Liver (tissue), 9 donors: Measurements from ENCODE around the gene NHERF1. TPM values are rescaled to one million over a fixed set of nuclear protein-coding genes. Genes with fewer than 3 reads are reported as not detected.

Experiments
- DNase-seq: peaks from one replicate; pipeline ENCODE4 v3.0.0-alpha.2; 2017; ENCODE audit warnings: low spot score
- H3K27ac ChIP-seq, 2 donors: one replicate each; pipeline ENCODE4 v1.7.0; 2013; ENCODE audit warnings: inconsistent platforms in 2 of 2, low read length in 2 of 2, control low read depth in 1 of 2, low read depth in 1 of 2, mild to moderate bottlenecking in 1 of 2
- H3K27me3 ChIP-seq, 4 donors: one replicate each; pipeline versions ENCODE4 v1.6.1 to v1.7.0; 2013; ENCODE audit warnings: low read length in 3 of 4, inconsistent platforms in 1 of 4, mild to moderate bottlenecking in 1 of 4, moderate library complexity in 1 of 4; ENCODE audit not compliant: control insufficient read depth in 4 of 4, insufficient read depth in 4 of 4
- H3K36me3 ChIP-seq, 4 donors: one replicate each; pipeline versions ENCODE4 v1.6.1 to v1.7.0; 2013; ENCODE audit warnings: low read length in 3 of 4, mild to moderate bottlenecking in 3 of 4, low read depth in 1 of 4, moderate library complexity in 1 of 4; ENCODE audit not compliant: control insufficient read depth in 4 of 4, insufficient read depth in 3 of 4
- H3K4me1 ChIP-seq, 4 donors: one replicate each; pipeline versions ENCODE4 v1.6.1 to v1.7.0; 2013; ENCODE audit warnings: low read length in 3 of 4, mild to moderate bottlenecking in 3 of 4, moderate library complexity in 1 of 4; ENCODE audit not compliant: control insufficient read depth in 4 of 4, insufficient read depth in 4 of 4
- H3K4me3 ChIP-seq, 3 donors: one replicate each; pipeline versions ENCODE4 v1.6.1 to v1.7.0; 2013; ENCODE audit warnings: low read length in 3 of 3, control low read depth in 1 of 3, low read depth in 1 of 3, mild to moderate bottlenecking in 1 of 3
- H3K9ac ChIP-seq, 2 donors: one replicate each; pipeline ENCODE4 v1.7.0; 2013; ENCODE audit warnings: low read length in 2 of 2, mild to moderate bottlenecking in 2 of 2, moderate library complexity in 2 of 2, control low read depth in 1 of 2, low read depth in 1 of 2
- H3K9me3 ChIP-seq, 4 donors: one replicate each; pipeline versions ENCODE4 v1.6.1 to v1.7.0; 2013; ENCODE audit warnings: low read length in 3 of 4; ENCODE audit not compliant: control insufficient read depth in 4 of 4
- ATF3 ChIP-seq: IDR thresholded peaks from 2 replicates; pipeline ENCODE4 v1.6.1; 2016; ENCODE audit warnings: antibody characterized with exemption
- EGR1 ChIP-seq, 2 donors: IDR thresholded peaks; 2 replicates each; pipeline ENCODE4 v1.6.1; 2016 to 2018; ENCODE audit warnings: antibody characterized with exemption in 2 of 2, low read depth in 2 of 2
- FOXA1 ChIP-seq: IDR thresholded peaks from 2 replicates; pipeline ENCODE4 v1.6.1; 2016; ENCODE audit warnings: antibody characterized with exemption
- FOXA2 ChIP-seq: IDR thresholded peaks from 2 replicates; pipeline ENCODE4 v1.6.1; 2016; ENCODE audit warnings: antibody characterized with exemption
- GABPA ChIP-seq, 2 donors: IDR thresholded peaks in 1 of 2; conservative IDR thresholded peaks in 1 of 2; 2 replicates each; pipeline ENCODE4 v1.6.1; 2016; ENCODE audit warnings: antibody characterized with exemption in 2 of 2, mild to moderate bottlenecking in 1 of 2, moderate library complexity in 1 of 2
- HNF4A ChIP-seq, 2 donors: conservative IDR thresholded peaks; 2 replicates each; pipeline ENCODE4 v1.6.1; 2016; ENCODE audit warnings: antibody characterized with exemption in 2 of 2, mild to moderate bottlenecking in 2 of 2
- HNF4G ChIP-seq: IDR thresholded peaks from 2 replicates; pipeline ENCODE4 v1.6.1; 2016; ENCODE audit warnings: antibody characterized with exemption
- JUND ChIP-seq, 2 donors: IDR thresholded peaks; 2 replicates each; pipeline ENCODE4 v1.6.1; 2016; ENCODE audit warnings: antibody characterized with exemption in 2 of 2
- NR2F2 ChIP-seq: IDR thresholded peaks from 2 replicates; pipeline ENCODE4 v1.6.1; 2016; ENCODE audit warnings: antibody characterized with exemption
- RAD21 ChIP-seq, 2 donors: IDR thresholded peaks; 2 replicates each; pipeline ENCODE4 v1.6.1; 2016; ENCODE audit warnings: antibody characterized with exemption in 2 of 2, mild to moderate bottlenecking in 2 of 2
- RXRA ChIP-seq, 2 donors: IDR thresholded peaks; 2 replicates each; pipeline ENCODE4 v1.6.1; 2017 to 2018; ENCODE audit warnings: antibody characterized with exemption in 2 of 2, mild to moderate bottlenecking in 1 of 2
- SP1 ChIP-seq: IDR thresholded peaks from 2 replicates; pipeline ENCODE4 v1.6.1; 2018; ENCODE audit warnings: antibody characterized with exemption, mild to moderate bottlenecking
- TAF1 ChIP-seq: conservative IDR thresholded peaks from 2 replicates; pipeline ENCODE4 v1.6.1; 2016; ENCODE audit warnings: antibody characterized with exemption, mild to moderate bottlenecking
- YY1 ChIP-seq: IDR thresholded peaks from 2 replicates; pipeline ENCODE4 v1.6.1; 2016; ENCODE audit warnings: antibody characterized with exemption, mild to moderate bottlenecking
- ZBTB33 ChIP-seq: IDR thresholded peaks from 2 replicates; pipeline ENCODE4 v1.6.1; 2016; ENCODE audit warnings: antibody characterized with exemption
- WGBS: extraction: QIAGEN DNeasy Blood & Tissue Kit; methylation state at CpG from one replicate; pipeline ENCODE4 v1.1.7; 2013; 5-methylcytosine and 5-hydroxymethylcytosine counted together
- polyA plus RNA-seq, 2 donors: library from polyadenylated mRNA; stranded (reverse) in 1 of 2; unstranded in 1 of 2; fragments of 200-250 nt in 1 of 2; fragments of >200 nt in 1 of 2; fragmentation: Nextera tagmentation in 1 of 2; extraction: Ambion mirVana in 1 of 2; gene quantifications; one replicate each; pipeline versions ENCODE4 v1.2.1 to v1.2.3, GENCODE V29; 2013 to 2015
- total RNA-seq, 2 donors: library from RNA; depleted of rRNA; stranded (reverse); fragments of >200 nt; gene quantifications; one replicate each; pipeline ENCODE4 v1.2.3, GENCODE V29; 2014
- TF ChIP-seq, protein P1 (sequence below): IDR thresholded peaks from 2 replicates; pipeline ENCODE4 v1.6.1; 2016; ENCODE audit warnings: antibody characterized with exemption
- TF ChIP-seq, protein P2 (sequence below): fragments of 150-350 bp; IDR thresholded peaks from 2 replicates; pipeline ENCODE4 v1.5.1; 2017; ENCODE audit warnings: improper control_type of control experiment, low read depth, low read length; ENCODE audit not compliant: missing input control
- TF ChIP-seq, protein P3 (sequence below): IDR thresholded peaks from 2 replicates; pipeline ENCODE4 v1.6.1; 2016; ENCODE audit warnings: antibody characterized with exemption, mild to moderate bottlenecking
- donor health status: healthy.
- donor health status: healthy.
- donor health status: healthy.
- donor health status: healthy.
- donor health status: healthy.

NHERF1 gene
- total and polyA plus RNA-seq, 4 donors, result 38.1 to 160 (median 94.7) TPM

- TF ChIP-seq TAF1, result no peak
Observed at GRCh38 chr17:74738051-74738996, 10.1 kb upstream of the NHERF1 start (continued).

GRCh38 chr17:74739227-74739831 is 9.1 kb upstream of the NHERF1 start:
- H3K4me1 ChIP-seq, result peaks cover 11 to 36% (median 23%) of the 10 kb centered on the region in 4 donors
- no peak overlapping the region for H3K9ac ChIP-seq
- H3K9me3 ChIP-seq, result no peaks in the 10 kb centered on the region
- no peaks in the 10 kb centered on the region for H3K27me3 ChIP-seq
- DNase-seq, result no peak
- no peak overlapping the region for H3K27ac ChIP-seq
- H3K4me3 ChIP-seq, result no peak overlapping the region
- TF ChIP-seq JUND (IDR thresholded peaks at IDR 0.05) (no peak), NR2F2 (no peak), RXRA (IDR thresholded peaks at IDR 0.05) (no peak), FOXA1 (no peak), ATF3 (no peak), YY1 (no peak), HNF4A (conservative IDR thresholded peaks at IDR 0.05) (no peak), HNF4G (no peak), FOXA2 (no peak), EGR1 (IDR thresholded peaks at IDR 0.05; ENCODE audit: low read depth in 2 of 2) (no peak), GABPA (IDR thresholded peaks at IDR 0.05 in 1 of 2, conservative IDR thresholded peaks at IDR 0.05 in 1 of 2) (no peak), ZBTB33 (no peak), TAF1 (no peak), SP1 (no peak), RAD21 (IDR thresholded peaks at IDR 0.05) (no peak)
- TF ChIP-seq, protein P1, sequence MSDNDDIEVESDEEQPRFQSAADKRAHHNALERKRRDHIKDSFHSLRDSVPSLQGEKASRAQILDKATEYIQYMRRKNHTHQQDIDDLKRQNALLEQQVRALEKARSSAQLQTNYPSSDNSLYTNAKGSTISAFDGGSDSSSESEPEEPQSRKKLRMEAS, result no peak
- TF ChIP-seq, protein P2, sequence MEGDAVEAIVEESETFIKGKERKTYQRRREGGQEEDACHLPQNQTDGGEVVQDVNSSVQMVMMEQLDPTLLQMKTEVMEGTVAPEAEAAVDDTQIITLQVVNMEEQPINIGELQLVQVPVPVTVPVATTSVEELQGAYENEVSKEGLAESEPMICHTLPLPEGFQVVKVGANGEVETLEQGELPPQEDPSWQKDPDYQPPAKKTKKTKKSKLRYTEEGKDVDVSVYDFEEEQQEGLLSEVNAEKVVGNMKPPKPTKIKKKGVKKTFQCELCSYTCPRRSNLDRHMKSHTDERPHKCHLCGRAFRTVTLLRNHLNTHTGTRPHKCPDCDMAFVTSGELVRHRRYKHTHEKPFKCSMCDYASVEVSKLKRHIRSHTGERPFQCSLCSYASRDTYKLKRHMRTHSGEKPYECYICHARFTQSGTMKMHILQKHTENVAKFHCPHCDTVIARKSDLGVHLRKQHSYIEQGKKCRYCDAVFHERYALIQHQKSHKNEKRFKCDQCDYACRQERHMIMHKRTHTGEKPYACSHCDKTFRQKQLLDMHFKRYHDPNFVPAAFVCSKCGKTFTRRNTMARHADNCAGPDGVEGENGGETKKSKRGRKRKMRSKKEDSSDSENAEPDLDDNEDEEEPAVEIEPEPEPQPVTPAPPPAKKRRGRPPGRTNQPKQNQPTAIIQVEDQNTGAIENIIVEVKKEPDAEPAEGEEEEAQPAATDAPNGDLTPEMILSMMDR, result no peak
- TF ChIP-seq, protein P3, sequence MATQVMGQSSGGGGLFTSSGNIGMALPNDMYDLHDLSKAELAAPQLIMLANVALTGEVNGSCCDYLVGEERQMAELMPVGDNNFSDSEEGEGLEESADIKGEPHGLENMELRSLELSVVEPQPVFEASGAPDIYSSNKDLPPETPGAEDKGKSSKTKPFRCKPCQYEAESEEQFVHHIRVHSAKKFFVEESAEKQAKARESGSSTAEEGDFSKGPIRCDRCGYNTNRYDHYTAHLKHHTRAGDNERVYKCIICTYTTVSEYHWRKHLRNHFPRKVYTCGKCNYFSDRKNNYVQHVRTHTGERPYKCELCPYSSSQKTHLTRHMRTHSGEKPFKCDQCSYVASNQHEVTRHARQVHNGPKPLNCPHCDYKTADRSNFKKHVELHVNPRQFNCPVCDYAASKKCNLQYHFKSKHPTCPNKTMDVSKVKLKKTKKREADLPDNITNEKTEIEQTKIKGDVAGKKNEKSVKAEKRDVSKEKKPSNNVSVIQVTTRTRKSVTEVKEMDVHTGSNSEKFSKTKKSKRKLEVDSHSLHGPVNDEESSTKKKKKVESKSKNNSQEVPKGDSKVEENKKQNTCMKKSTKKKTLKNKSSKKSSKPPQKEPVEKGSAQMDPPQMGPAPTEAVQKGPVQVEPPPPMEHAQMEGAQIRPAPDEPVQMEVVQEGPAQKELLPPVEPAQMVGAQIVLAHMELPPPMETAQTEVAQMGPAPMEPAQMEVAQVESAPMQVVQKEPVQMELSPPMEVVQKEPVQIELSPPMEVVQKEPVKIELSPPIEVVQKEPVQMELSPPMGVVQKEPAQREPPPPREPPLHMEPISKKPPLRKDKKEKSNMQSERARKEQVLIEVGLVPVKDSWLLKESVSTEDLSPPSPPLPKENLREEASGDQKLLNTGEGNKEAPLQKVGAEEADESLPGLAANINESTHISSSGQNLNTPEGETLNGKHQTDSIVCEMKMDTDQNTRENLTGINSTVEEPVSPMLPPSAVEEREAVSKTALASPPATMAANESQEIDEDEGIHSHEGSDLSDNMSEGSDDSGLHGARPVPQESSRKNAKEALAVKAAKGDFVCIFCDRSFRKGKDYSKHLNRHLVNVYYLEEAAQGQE, result no peak
- WGBS, result 77% methylated on average over 12 of the region's 12 CpGs
- no peaks in the 10 kb centered on the region for H3K36me3 ChIP-seq
